Jurkat, Clone E6-1 (cell line): ENCODE measurements around the gene GRID2IP.

Experiments used
- DNase-seq: peaks from one replicate; pipeline ENCODE4 v3.0.0-alpha.2; 2011; ENCODE audit warnings: low read depth, low spot score
- H3K4me3 ChIP-seq: 2 replicates; pipeline ENCODE4 v1.5.1; 2011; ENCODE audit warnings: mild to moderate bottlenecking, low read length, control low read depth, moderate library complexity

Gene GRID2IP

GRCh38 chr7:6565655-6566054, 14.4 kb upstream of the GRID2IP start:
- no peak overlapping the region for H3K4me3 ChIP-seq
- DNase-seq = no peak

- no peak for DNase-seq
- H3K4me3 ChIP-seq = no peak overlapping the region
Observed at GRCh38 chr7:6563936-6564770, 12.9 kb upstream of the GRID2IP start.

GRCh38 chr7:6562106-6562505, 10.8 kb upstream of the GRID2IP start:
- DNase-seq = no peak
- no peak overlapping the region for H3K4me3 ChIP-seq

- no peak overlapping the region for H3K4me3 ChIP-seq
- DNase-seq = no peak
Observed at GRCh38 chr7:6559896-6560295, 8.6 kb upstream of the GRID2IP start.

- DNase-seq = no peak
Observed at GRCh38 chr7:6558837-6559236, 7.6 kb upstream of the GRID2IP start.

GRCh38 chr7:6556196-6556595, 4.9 kb upstream of the GRID2IP start:
- no peak for DNase-seq

More at GRCh38 chr7:6558837-6559236, 7.6 kb upstream of the GRID2IP start:
- H3K4me3 ChIP-seq = no peak overlapping the region

GRCh38 chr7:6554848-6555247, 3.6 kb upstream of the GRID2IP start:
- no peak for DNase-seq
- no peak overlapping the region for H3K4me3 ChIP-seq

More at GRCh38 chr7:6556196-6556595, 4.9 kb upstream of the GRID2IP start:
- no peak overlapping the region for H3K4me3 ChIP-seq

GRCh38 chr7:6553448-6554044, 2.3 kb upstream of the GRID2IP start:
- DNase-seq = no peak
- no peak overlapping the region for H3K4me3 ChIP-seq

- no peak overlapping the region for H3K4me3 ChIP-seq
- no peak for DNase-seq
Observed at GRCh38 chr7:6547400-6547799, 3.9 kb downstream of the GRID2IP start.

- no peak for DNase-seq
Observed at GRCh38 chr7:6546498-6547251, 4.6 kb downstream of the GRID2IP start.

GRCh38 chr7:6545398-6546126, 5.7 kb downstream of the GRID2IP start:
- H3K4me3 ChIP-seq = no peak overlapping the region
- peak; percentile 21 for DNase-seq

More at GRCh38 chr7:6546498-6547251, 4.6 kb downstream of the GRID2IP start:
- no peak overlapping the region for H3K4me3 ChIP-seq

GRCh38 chr7:6542368-6542767, 8.9 kb downstream of the GRID2IP start:
- DNase-seq = no peak
- no peak overlapping the region for H3K4me3 ChIP-seq

- no peak overlapping the region for H3K4me3 ChIP-seq
- no peak for DNase-seq
Observed at GRCh38 chr7:6536262-6537260, 14.7 kb downstream of the GRID2IP start.

GRCh38 chr7:6533893-6534495, 17.3 kb downstream of the GRID2IP start:
- H3K4me3 ChIP-seq = no peak overlapping the region
- no peak for DNase-seq

- no peak for DNase-seq
- H3K4me3 ChIP-seq = no peak overlapping the region
Observed at GRCh38 chr7:6532516-6532915, 18.7 kb downstream of the GRID2IP start.

GRCh38 chr7:6531492-6532279, 19.6 kb downstream of the GRID2IP start:
- peak overlapping the region; percentile 69 for H3K4me3 ChIP-seq
- no peak for DNase-seq
